ENCODE data around the gene SUPT5H. TPM values are rescaled to one million over a fixed set of nuclear protein-coding genes. Genes with fewer than 3 reads are reported as not detected.

Gene SUPT5H
- total and polyA plus RNA-seq, 2 of the 13 experiments (the other 11 are each of a cell fraction or from before 2014, with no cell fraction given), result 48.2 to 51.7 TPM

GRCh38 chr19:39406656-39407409, 38.5 kb upstream of the SUPT5H start, which contains the start of gene ZFP36 (continued):
- TF ChIP-seq JUND (CRISPR knock-in tag; IDR thresholded peaks at IDR 0.05) (0 out of 2 replicates have a peak, but pooled peaks have one; percentile 48), ETS1 (CRISPR knock-in tag; IDR thresholded peaks at IDR 0.05) (no peak), SPEN (CRISPR knock-in tag; IDR thresholded peaks at IDR 0.05; ENCODE audit: low read depth) (peak; percentile 84), DNMT3B (CRISPR knock-in tag; conservative IDR thresholded peaks at IDR 0.05) (no peak), TP53 (CRISPR knock-in tag; conservative IDR thresholded peaks at IDR 0.05) (0 out of 2 replicates have a peak, but pooled peaks have one; percentile 18), SYNCRIP (IDR thresholded peaks at IDR 0.05; ENCODE audit: insufficient read depth, low read depth, low read length) (no peak), ZNF784 (CRISPR knock-in tag; IDR thresholded peaks at IDR 0.05; ENCODE audit: borderline replicate concordance) (no peak), GATAD2A (CRISPR knock-in tag; IDR thresholded peaks at IDR 0.05) (no peak), ATF7-NPFF (CRISPR knock-in tag; IDR thresholded peaks at IDR 0.05; ENCODE audit: low read depth) (peak; percentile 65; the same call in 1 of the 2 replicates), ZNF230 (CRISPR knock-in tag; IDR thresholded peaks at IDR 0.05) (no peak), ARID2 (CRISPR knock-in tag; IDR thresholded peaks at IDR 0.05; ENCODE audit: borderline replicate concordance) (no peak), GATA4 (IDR thresholded peaks at IDR 0.05; ENCODE audit: borderline replicate concordance, low read depth) (peak; percentile 90), ZFY (CRISPR knock-in tag; IDR thresholded peaks at IDR 0.05) (peak; percentile 21; the same call in 1 of the 2 replicates), ZNF75D (CRISPR knock-in tag; IDR thresholded peaks at IDR 0.05; ENCODE audit: borderline replicate concordance) (no peak), ZNF17 (CRISPR knock-in tag; IDR thresholded peaks at IDR 0.05) (0 out of 2 replicates have a peak, but pooled peaks have one; percentile 51), GABPB1 (CRISPR knock-in tag; IDR thresholded peaks at IDR 0.05) (peak; percentile 61; the same call in 1 of the 2 replicates), CAMTA2 (CRISPR knock-in tag; IDR thresholded peaks at IDR 0.05; ENCODE audit: borderline replicate concordance) (0 out of 2 replicates have a peak, but pooled peaks have one; percentile 26), HNF1B (CRISPR knock-in tag; IDR thresholded peaks at IDR 0.05) (peak; percentile 19; the same call in 1 of the 2 replicates), ARHGAP35 (CRISPR knock-in tag; IDR thresholded peaks at IDR 0.05; ENCODE audit: borderline replicate concordance) (peak; percentile 54; the same call in 1 of the 2 replicates), ZNF382 (CRISPR knock-in tag; IDR thresholded peaks at IDR 0.05; ENCODE audit: borderline replicate concordance) (no peak), HBP1 (CRISPR knock-in tag; IDR thresholded peaks at IDR 0.05; ENCODE audit: low read depth) (0 out of 2 replicates have a peak, but pooled peaks have one; percentile 69)
